DND-41 (cell line): ENCODE measurements around the gene BEST2.

Experiments used
- ATAC-seq: fragments of 200-7000 bp; cut with Tn5 transposase; 3 replicates; pipeline ENCODE4 v1.9.1; 2021; ENCODE audit warnings: low read depth; ENCODE audit not compliant: insufficient read depth
- DNase-seq: peaks from one replicate; pipeline ENCODE4 v3.0.0-alpha.2; 2020
- H2AFZ ChIP-seq: 2 replicates; pipeline ENCODE4 v1.6.0; 2012; ENCODE audit warnings: low read depth, low read length
- H3K27ac ChIP-seq: 2 replicates; pipeline ENCODE4 v1.5.1; 2012; ENCODE audit warnings: low read length, inconsistent platforms
- H3K27me3 ChIP-seq: fragments of 200-600 bp; sonication (generic); 2 replicates; pipeline ENCODE4 v1.6.0; 2012; ENCODE audit warnings: low read length, mild to moderate bottlenecking, inconsistent platforms; ENCODE audit not compliant: insufficient read depth, poor library complexity
- H3K36me3 ChIP-seq: 2 replicates; pipeline ENCODE4 v1.5.1; 2012; ENCODE audit warnings: low read length, inconsistent platforms; ENCODE audit not compliant: insufficient read depth
- H3K4me1 ChIP-seq: 2 replicates; pipeline ENCODE4 v1.5.1; 2012; ENCODE audit warnings: mild to moderate bottlenecking, low read length; ENCODE audit not compliant: insufficient read depth
- H3K4me2 ChIP-seq: 2 replicates; pipeline ENCODE4 v1.6.0; 2012; ENCODE audit warnings: mild to moderate bottlenecking, moderate library complexity, low read length, inconsistent platforms; ENCODE audit not compliant: insufficient read depth
- H3K4me3 ChIP-seq, 2 experiments: fragments of 200-600 bp in 1 of 2; shearing (Covaris generic) in 1 of 2; 2 replicates each; pipeline ENCODE4 v1.5.1; 2012 to 2016; ENCODE audit warnings: inconsistent platforms in 2 of 2, low read length in 2 of 2, mild to moderate bottlenecking in 2 of 2, low read depth in 1 of 2, moderate library complexity in 1 of 2
- H3K79me2 ChIP-seq: 2 replicates; pipeline ENCODE4 v1.6.0; 2012; ENCODE audit warnings: low read length, inconsistent platforms; ENCODE audit not compliant: insufficient read depth
- H3K9ac ChIP-seq: 2 replicates; pipeline ENCODE4 v1.6.0; 2012; ENCODE audit warnings: low read depth, mild to moderate bottlenecking, inconsistent platforms, low read length, moderate library complexity
- H3K9me3 ChIP-seq: 2 replicates; pipeline ENCODE4 v1.5.1; 2012; ENCODE audit warnings: low read length, moderate library complexity, mild to moderate bottlenecking, inconsistent platforms; ENCODE audit not compliant: insufficient read depth, severe bottlenecking
- H4K20me1 ChIP-seq: 2 replicates; pipeline ENCODE4 v1.6.0; 2012; ENCODE audit warnings: low read length; ENCODE audit not compliant: insufficient read depth
- CTCF ChIP-seq: IDR thresholded peaks from 2 replicates; pipeline ENCODE4 v1.5.1; 2012; ENCODE audit warnings: borderline replicate concordance, low read length, moderate library complexity, mild to moderate bottlenecking; ENCODE audit not compliant: poor library complexity, severe bottlenecking; ENCODE audit errors: extremely low read depth
- EZH2 ChIP-seq: IDR thresholded peaks from 3 replicates; pipeline ENCODE4 v1.6.1; 2012; ENCODE audit warnings: borderline replicate concordance, low read depth, mild to moderate bottlenecking, moderate library complexity, low read length, inconsistent platforms; ENCODE audit not compliant: severe bottlenecking

Gene BEST2

GRCh38 chr19:12799742-12800465 is 48.3 kb downstream of the BEST2 start:
- no peak for ATAC-seq
- no peaks in the 10 kb centered on the region for H3K36me3 ChIP-seq
- H3K4me1 ChIP-seq = peaks cover 13% of the 10 kb centered on the region
- H3K79me2 ChIP-seq = no peaks in the 10 kb centered on the region
- H3K4me2 ChIP-seq = no peak overlapping the region
- no peak overlapping the region for H3K4me3 ChIP-seq
- H2AFZ ChIP-seq = no peak overlapping the region
- no peak overlapping the region for H3K9ac ChIP-seq
- H4K20me1 ChIP-seq = no peaks in the 10 kb centered on the region
- no peak for DNase-seq
- TF ChIP-seq EZH2 (no peak), CTCF (no peak)
- no peaks in the 10 kb centered on the region for H3K27me3 ChIP-seq
- H3K27ac ChIP-seq = no peak overlapping the region
- no peaks in the 10 kb centered on the region for H3K9me3 ChIP-seq

GRCh38 chr19:12800466-12800770 is 48.8 kb downstream of the BEST2 start:
- Histone ChIP-seq H3K27me3 (no peaks in the 10 kb centered on the region), H3K79me2 (no peaks in the 10 kb centered on the region), H3K9me3 (no peaks in the 10 kb centered on the region), H2AFZ (no peak overlapping the region), H3K4me2 (no peak overlapping the region), H3K4me1 (peaks cover 13% of the 10 kb centered on the region), H3K9ac (no peak overlapping the region), H4K20me1 (no peaks in the 10 kb centered on the region), H3K4me3 (no peak overlapping the region), H3K36me3 (no peaks in the 10 kb centered on the region), H3K27ac (no peak overlapping the region)
- TF ChIP-seq EZH2 (no peak), CTCF (no peak)
- no peak for DNase-seq
- no peak for ATAC-seq

GRCh38 chr19:12800923-12801465 is 49.4 kb downstream of the BEST2 start:
- no peaks in the 10 kb centered on the region for H3K79me2 ChIP-seq
- H3K4me3 ChIP-seq = no peak overlapping the region
- no peak overlapping the region for H3K27ac ChIP-seq
- no peak for TF ChIP-seq EZH2
- TF ChIP-seq CTCF = no peak
- no peaks in the 10 kb centered on the region for H3K27me3 ChIP-seq
- H3K4me2 ChIP-seq = no peak overlapping the region
- no peaks in the 10 kb centered on the region for H4K20me1 ChIP-seq
- H3K4me1 ChIP-seq = peaks cover 11% of the 10 kb centered on the region
- H2AFZ ChIP-seq = no peak overlapping the region
- H3K9ac ChIP-seq = no peak overlapping the region
- ATAC-seq = no peak
- H3K9me3 ChIP-seq = no peaks in the 10 kb centered on the region
- DNase-seq = no peak
- H3K36me3 ChIP-seq = no peaks in the 10 kb centered on the region
